Embryonic facial prominence (tissue), 1 donor: Measurements from ENCODE around the gene CCDC61.

Experiments used
- DNase-seq: peaks from one replicate; pipeline ENCODE4 v3.0.0-alpha.2; 2016; ENCODE audit errors: extremely low spot score

The CCDC61 gene

GRCh38 chr19:46016426-46017094 is 21.3 kb downstream of the CCDC61 start:
- peak; percentile 28 for DNase-seq

DNA sequence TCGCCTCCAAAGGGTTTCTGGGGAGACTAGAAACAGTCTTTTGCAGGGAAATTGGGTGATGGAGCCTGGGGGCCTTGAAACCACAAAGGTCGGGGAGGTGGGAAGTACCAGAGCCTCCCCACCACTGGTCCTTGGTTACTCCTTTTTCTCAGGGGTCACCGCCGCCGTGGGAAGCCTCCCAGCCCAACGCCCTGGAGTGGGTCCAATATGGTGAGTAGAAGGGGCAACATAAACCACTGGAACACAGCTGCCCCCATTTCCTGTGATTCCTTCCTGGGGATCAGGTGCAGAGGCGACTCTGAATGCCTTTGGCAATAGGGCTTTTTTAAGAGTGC is 21.8 kb downstream of the CCDC61 start:
- DNase-seq, result no peak

DNA sequence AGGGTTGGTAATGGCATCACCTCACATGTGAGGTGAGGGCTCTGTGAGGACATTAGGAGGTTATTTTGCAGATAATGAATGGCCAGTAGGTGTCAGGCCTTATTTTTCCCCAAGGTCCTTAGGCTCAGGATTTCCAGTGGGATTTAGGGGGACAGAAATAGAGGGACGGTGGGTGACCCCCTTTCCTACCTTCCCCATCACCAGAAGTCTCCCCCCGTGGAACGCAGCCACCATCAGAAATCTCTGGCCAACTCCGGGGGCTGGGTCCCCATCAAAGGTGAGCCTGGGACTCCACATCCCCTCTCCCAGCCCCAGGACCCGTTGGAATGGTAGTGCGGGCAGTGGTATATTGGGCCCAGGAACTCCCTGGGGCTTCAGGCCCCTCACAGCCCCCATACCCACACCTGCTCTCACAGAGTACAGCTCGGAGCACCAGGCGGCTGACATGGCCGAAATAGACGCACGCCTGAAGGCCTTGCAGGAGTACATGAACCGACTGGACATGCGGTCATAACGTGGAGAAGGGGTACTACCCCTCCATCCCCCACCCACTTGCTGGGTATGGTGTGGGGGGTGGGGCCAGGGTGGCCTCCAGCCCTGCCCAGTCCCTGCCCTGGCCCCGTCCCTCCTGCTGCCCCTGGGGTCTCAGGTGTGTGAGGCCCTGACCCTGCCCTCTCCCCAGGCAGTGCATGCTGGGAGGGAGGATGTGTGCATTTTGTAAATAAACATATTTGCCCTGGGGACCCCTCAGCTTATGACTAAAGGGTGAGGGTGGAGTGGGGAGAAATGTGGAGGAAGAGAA is 22.8 kb downstream of the CCDC61 start:
- DNase-seq, result no peak

GRCh38 chr19:46018729-46019251 is 23.5 kb downstream of the CCDC61 start:
- no peak for DNase-seq

DNA sequence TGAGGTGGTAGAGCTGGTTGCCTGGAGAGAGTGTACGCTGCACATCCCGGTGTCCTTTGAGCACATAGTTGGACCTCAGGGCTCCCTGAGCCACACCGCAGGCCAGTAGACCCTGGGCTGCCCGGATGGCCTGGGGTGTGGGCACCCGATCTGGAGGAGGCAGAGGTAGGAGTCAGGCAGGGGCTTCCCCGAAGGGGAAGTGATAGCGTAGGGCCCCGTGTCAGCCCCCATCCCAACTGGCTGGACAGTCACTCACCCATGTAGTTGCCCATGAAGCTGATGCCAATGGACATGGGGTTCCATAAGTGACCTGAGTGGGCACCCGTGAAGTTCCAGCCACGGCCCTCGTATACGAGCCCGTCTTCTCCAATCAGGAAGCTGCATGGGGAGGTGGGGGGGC is 24.0 kb downstream of the CCDC61 start:
- DNase-seq, result no peak

DNA sequence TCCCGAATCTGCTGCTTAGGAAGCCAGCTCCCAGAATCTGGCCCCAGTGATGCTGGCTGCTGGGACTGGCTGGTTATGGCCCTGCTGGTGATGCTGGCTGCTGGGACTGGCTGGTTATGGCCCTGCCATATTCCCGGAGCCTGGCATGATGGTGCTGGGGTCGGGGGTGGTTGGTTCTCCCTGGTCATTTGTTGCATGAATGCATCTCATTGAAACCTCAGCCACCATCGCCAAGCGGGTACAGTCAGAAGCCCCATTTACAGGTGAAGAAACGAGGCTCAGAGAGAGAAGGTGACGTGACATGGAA is 25.5 kb downstream of the CCDC61 start:
- DNase-seq, result no peak

DNA sequence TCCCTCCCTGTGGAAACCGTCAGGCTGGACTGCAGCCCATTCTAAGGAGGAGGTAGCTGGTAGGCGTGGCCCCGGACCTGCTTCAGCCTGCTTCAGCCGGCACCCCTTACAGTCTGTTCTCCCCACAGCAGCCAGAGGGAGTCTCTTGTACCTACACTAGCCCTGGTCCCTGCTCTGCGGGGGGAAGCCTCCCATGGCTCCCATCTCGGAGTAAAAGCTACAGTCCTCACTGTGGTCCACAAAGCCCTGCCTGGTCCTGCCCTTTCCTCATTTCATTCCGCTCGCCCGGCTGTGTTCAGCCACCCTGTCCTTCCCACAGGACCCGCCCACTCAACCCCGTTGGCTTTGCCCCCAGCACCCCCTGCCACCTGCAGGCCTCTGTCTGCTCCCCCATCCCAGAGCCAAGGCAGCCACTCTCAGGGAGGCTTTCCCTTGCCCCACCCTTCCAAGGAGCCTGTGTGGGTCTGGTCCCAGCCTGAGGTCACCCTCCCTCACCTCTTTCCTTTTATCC is 26.3 kb downstream of the CCDC61 start:
- no peak for DNase-seq

DNA sequence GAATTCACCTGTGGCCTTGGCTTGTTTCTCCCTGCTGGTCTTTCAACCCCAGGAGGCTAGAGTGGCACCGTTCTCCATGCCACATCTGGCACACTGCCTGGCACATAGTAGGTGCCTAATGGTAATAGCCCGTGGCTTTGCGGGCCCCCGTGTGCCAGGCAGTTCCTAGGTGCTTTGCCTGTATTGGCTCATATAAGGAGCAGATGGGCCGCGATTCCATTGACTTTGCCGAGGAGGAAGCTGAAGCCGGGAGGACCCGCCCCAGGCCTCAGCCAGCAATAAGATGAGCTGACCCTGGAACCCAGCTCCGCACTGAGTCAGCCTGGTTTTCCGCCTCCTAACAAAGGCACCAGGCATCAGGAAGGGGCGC is 26.8 kb downstream of the CCDC61 start:
- DNase-seq, result peak; percentile 11

GRCh38 chr19:46022431-46023310 is 27.4 kb downstream of the CCDC61 start, which contains the start of gene PGLYRP1:
TSS of gene PGLYRP1 (minus strand) at chr19:46023053. CDS start at chr19:46023021, 32 bp downstream.
- DNase-seq, result no peak

DNA sequence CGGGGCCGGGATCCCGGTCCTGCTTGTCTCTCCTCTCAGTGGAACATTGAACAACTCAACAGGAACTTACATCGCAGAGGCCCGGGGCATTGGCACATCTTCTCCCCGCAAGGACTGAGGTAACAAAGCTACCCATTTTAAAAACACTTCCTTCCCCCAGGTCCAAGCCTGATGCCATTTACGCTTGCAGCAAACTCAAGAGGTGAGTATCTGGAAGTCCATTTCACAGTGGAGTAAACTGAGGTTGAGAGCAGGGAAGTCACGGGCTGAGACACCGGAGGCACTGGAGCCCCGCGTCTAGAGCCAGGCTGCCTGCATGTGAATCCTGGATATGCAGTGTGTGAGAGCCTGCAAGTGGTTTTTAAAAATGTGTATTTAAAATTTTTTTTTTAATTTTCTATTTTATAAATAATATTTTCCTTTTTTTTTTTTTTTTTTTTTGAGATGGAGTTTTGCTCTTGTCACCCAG is 28.1 kb downstream of the CCDC61 start:
- no peak for DNase-seq

GRCh38 chr19:46025835-46026234 is 30.6 kb downstream of the CCDC61 start:
- DNase-seq, result no peak

GRCh38 chr19:46030812-46031550 is 35.7 kb downstream of the CCDC61 start:
- no peak for DNase-seq

- no peak for DNase-seq
Measured at GRCh38 chr19:46031781-46032596, 36.7 kb downstream of the CCDC61 start.

- DNase-seq, result no peak
Measured at GRCh38 chr19:46032597-46033025, 37.3 kb downstream of the CCDC61 start.

GRCh38 chr19:46033401-46033800 is 38.1 kb downstream of the CCDC61 start:
- DNase-seq, result no peak

DNA sequence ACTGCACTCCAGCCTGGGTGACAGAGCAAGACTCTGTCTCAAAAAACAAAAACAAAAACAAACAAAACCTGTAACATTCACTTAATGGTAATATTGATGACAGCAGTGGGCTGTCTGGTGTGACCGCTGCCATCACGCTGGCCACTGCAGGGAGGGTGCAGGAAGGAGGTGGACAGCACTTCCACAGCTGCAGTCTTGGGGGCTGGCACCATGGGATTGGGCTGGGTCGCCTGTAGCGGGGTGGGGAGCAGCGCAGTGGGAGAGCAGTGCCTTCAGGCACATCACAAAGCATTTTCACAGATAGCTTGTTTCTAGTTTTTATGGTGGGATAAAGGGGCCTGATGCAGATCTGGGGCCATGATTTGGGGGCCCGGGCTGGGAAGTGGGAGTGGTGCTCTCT is 40.3 kb downstream of the CCDC61 start:
- DNase-seq, result no peak

DNA sequence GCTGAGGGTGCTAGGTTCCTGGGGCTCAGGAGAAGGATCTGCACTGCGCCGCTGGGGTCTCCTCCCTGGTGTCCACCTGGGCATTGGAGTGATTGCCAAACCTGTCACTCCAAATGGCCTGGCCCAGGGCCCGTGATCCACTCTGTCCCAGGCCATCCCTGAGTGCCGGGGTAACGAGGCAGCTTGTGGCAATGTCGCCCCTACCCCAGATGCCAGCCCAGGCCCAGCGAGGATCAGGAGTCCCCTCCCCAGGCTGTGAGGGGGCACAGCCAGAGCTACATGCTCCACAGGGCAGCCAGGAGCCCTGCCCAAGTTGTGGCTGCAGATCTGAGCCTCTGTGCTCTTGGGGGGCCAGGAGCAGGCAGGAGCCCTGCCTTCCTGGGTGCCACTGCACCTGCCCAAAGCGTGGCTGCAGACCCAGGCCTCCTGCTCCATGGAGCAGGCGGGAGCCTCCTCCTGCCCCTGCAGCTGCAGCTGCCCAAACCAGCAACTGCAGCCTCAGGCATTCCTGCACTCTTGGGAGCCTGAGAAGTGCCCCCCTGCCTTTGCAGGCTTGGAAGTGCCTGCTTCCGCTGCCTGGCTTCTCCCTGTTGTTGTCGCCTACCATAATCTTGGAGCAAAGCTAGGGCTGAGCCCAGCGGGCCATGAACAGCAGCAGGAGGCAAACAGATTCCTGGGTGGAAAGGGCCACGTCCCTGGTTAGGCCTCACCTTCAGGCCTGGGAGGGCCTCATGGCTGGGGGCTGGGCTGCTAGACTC is 40.9 kb downstream of the CCDC61 start:
- DNase-seq, result no peak

DNA sequence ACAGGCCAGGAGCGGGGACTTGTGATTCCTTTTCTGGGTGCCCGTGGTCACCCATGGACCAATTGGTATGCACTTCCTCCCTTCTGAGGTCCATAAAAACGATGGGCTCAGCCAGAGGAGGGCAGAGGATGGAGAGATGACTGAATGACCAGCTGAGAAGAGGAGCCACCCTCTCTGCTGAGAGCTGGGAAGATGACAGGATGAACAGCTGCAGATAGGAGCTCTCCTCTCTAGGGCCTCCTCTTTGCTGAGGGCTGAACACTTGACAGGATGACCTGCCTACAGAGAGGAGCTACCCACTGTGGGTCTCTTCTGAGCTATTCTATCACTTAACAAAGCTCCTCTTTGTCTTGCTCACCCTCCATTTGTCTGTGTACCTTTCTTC is 41.5 kb downstream of the CCDC61 start:
- no peak for DNase-seq

DNA sequence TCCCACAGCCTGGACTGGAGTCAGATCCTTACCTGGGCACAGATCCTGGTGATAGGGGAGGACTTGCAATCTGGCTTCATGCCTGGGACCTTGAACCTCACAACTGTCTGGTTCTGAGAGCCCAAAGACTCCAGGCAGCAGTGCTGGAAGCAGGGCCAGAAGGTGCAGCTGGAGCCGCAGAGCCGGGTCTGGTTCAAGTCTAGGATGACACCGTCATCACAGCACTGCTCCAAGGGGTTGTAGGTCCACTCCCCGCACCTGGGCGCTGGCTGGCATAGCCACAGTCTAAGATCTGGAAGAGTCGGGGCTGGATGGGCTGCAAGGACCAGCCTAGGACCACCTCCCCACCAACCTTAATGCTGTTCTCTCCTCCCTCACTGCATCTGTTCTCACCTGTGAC is 44.9 kb downstream of the CCDC61 start:
- DNase-seq, result no peak
